ENCODE measurements around the gene ASB8. TPM values are rescaled to one million over a fixed set of nuclear protein-coding genes. Genes with fewer than 3 reads are reported as not detected.
A peak's percentile ranks its signal among the peaks of the same experiment; 100 is the strongest.
"Not testable (repeated sequence)": the region's sequence is repeated elsewhere in the genome, so short reads cannot be mapped to it uniquely, and the experiment has no call there.

Gene ASB8
- total and polyA plus RNA-seq, 12 donors = 24.9 to 103 (median 83.7) TPM

DNA sequence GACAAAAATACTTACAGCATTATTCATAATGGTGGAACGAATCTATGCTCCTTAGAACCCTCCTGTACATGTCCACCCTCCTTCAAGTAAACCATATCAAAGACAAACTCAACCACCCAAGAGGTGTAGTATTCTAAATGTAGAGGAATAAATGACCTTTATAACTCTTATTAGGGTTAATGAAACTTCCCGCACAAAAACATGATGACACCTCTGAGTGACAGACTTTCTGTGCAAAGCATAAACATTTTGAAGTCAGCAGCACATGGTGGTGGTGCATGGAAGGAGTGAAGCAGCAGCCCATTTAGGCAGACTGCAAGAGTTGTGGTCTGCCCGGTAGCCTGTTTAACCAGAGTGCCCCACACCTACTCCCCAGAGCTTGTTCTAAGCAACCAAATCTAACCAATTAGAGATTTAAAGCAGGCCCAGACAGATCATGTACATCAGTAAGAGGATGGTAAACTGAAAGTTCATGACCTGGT lies 615 bp upstream of the ASB8 start:
- Histone ChIP-seq H3K9me3 (no peaks in the 10 kb centered on the region), H3K27me3 (no peaks in the 10 kb centered on the region), H3K4me3 (peak overlapping the region in 9 of 10 donors; percentile 63 to 99 (median 82)), H3K4me1 (peaks cover 0 to 42% (median 21%) of the 10 kb centered on the region in 9 donors), H3K27ac (peak overlapping the region in 9 of 10 donors; percentile 82 to 95 (median 89)), H3K36me3 (peaks cover 0 to 24% (median 3%) of the 10 kb centered on the region in 9 donors)
- ATAC-seq (no peak), DNase-seq (no peak)
- TF ChIP-seq CTCF (IDR thresholded peaks at IDR 0.05) = no peak
- 66 to 68% methylated on average over 3 of the region's 3 CpGs for WGBS, 2 donors
- intact Hi-C loops (cut with DNase I) = loop anchor here in 7 of 10 donors (1.0 to 10.0 kb wide), 7 partner anchors 36 to 503 kb away; partner anchors contain the start of genes SENP1 (in 6 of the 7) and PFKM (in 1 of the 7)

DNA sequence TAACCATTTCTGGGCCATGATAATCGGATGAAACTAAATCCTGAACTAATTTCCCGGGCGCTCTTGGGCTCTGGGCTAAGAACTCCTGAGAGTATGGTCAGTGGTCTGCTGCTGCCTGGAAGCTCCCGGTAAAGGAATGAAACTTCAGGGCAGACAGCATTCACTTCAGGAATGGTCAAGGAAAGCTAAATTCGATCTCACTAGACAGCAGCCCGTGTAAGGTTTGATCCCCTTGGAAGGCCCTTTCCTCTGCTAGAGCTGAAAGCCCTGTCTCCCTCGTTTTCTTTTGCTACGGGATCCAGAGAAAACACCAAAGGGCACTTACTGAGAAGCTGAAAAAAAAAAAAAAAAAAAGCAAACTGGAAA lies 680 bp downstream of the ASB8 start:
- no peak for ATAC-seq
- H3K27ac ChIP-seq = peak overlapping the region; percentile 19 to 95 (median 89)
- intact Hi-C loops (cut with DNase I) = loop anchor here in 7 of 10 donors (1.0 to 10.0 kb wide), 6 partner anchors 34 to 502 kb away; partner anchors contain the start of genes SENP1 (in 6 of the 7) and PFKM (in 1 of the 7)
- no peak for TF ChIP-seq CTCF (IDR thresholded peaks at IDR 0.05)
- H3K9me3 ChIP-seq = no peaks in the 10 kb centered on the region
- peak overlapping the region; percentile 63 to 99 (median 80) for H3K4me3 ChIP-seq
- peaks cover 0 to 52% (median 30%) of the 10 kb centered on the region in 9 donors for H3K4me1 ChIP-seq
- H3K36me3 ChIP-seq = peaks cover 0 to 37% (median 11%) of the 10 kb centered on the region in 9 donors
- H3K27me3 ChIP-seq = no peaks in the 10 kb centered on the region
- DNase-seq = no peak
- 30 to 31% methylated on average over 8 of the region's 8 CpGs for WGBS, 2 donors

- not testable (repeated sequence) for H3K9me3 ChIP-seq, ATAC-seq, H3K27ac ChIP-seq, H3K27me3 ChIP-seq, DNase-seq
- WGBS, 2 donors = 96 to 99% methylated on average over 5 of the region's 5 CpGs
- Histone ChIP-seq H3K4me1 (peaks cover 0 to 54% (median 32%) of the 10 kb centered on the region in 9 donors), H3K36me3 (peaks cover 0 to 45% (median 20%) of the 10 kb centered on the region in 9 donors), H3K4me3 (peak overlapping the region in 2 of 10 donors; percentile 88 to 89)
- intact Hi-C loops (cut with DNase I) = loop anchor here in 7 of 10 donors (5.0 to 10.0 kb wide), 4 partner anchors 33 to 501 kb away; partner anchors contain the start of gene SENP1 (in 5 of the 7)
Measured at GRCh38 chr12:48155786-48156185, 1.5 kb downstream of the ASB8 start.

DNA sequence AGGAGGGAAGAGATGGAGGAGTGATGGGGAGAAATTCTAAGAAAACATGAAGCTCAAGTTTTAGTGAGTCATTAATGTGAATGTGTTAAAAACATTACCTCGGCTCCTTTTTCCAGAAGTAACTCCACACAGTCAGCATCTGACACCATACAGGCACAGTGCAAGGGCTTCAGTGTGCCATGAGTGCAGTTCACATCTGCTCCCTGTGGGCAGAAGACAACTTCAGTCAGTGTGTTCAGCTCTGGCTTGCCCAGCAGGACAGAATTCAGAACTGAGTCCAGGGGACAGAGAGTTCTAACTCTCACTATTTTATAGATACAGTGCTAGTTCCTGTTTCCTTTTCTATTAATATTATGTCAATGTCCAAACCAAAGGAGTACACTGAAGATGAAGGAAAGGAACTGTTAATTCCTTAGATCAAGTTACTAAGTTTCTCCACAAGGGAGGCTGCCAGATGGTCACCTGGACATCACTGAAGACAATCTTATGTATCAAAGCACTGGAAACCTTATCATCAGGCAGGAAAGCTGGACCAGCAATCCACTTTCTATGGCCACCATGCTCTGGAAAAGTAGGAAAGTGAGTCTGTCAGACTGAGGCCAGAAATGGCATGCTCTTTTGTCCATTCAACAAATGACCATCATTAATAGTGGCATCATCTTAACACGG lies 6.1 kb downstream of the ASB8 start:
- peaks cover 0 to 63% (median 44%) of the 10 kb centered on the region in 9 donors for H3K4me1 ChIP-seq
- H3K9me3 ChIP-seq = no peaks in the 10 kb centered on the region
- WGBS, 2 donors = 67 to 89% methylated on average over 2 of the region's 2 CpGs
- intact Hi-C loops (cut with DNase I) = loop anchor here in 2 of 10 donors (5.0 to 10.0 kb wide), 3 partner anchors 34 to 496 kb away; partner anchors contain the start of genes PFKM (in 1 of the 2) and SENP1 (in 1 of the 2)
- no peak for TF ChIP-seq CTCF (IDR thresholded peaks at IDR 0.05)
- H3K4me3 ChIP-seq = no peak overlapping the region
- peak overlapping the region in 9 of 10 donors; percentile 6 to 74 (median 51) for H3K27ac ChIP-seq
- H3K36me3 ChIP-seq = peaks cover 0 to 91% (median 56%) of the 10 kb centered on the region in 9 donors
- peak in 3 of 8 donors; percentile 22 to 66 (median 43) for ATAC-seq
- no peak for DNase-seq
- H3K27me3 ChIP-seq = no peaks in the 10 kb centered on the region

Data from heart right ventricle (tissue), 16 donors.